ENCODE measurements around the gene KCNAB2. TPM values are rescaled to one million over a fixed set of nuclear protein-coding genes. Genes with fewer than 3 reads are reported as not detected.

KCNAB2 gene
- total RNA-seq, 1 donor from 2014 or later = 307 TPM

DNA sequence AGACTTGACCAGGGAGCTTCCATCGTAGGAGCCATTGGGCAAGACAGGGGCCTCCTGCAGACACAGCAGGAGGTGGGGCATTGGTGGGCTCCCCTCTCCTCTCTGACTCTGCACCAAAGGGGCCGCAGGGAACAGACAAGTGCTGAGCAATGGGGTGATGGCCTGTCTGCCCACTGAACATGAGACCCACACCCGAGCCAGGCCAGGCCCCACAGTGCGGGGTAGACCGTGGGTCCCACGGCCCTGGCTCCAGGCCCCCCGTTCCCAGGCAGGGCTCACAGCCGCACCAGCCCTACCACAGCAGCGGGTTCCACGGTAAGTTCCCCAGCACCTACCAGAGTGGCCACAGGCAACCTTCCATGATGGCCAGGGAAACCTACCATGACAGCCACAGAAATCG is 88.5 kb downstream of the KCNAB2 start:
- Mint-ChIP-seq H3K27ac (no peak overlapping the region), H3K4me3 (ENCODE audit: low read depth) (no peak overlapping the region), H3K27me3 (ENCODE audit: low read depth) (peaks cover 1% of the 10 kb centered on the region), H3K4me1 (ENCODE audit: low read depth) (no peaks in the 10 kb centered on the region), H3K9me3 (no peaks in the 10 kb centered on the region), H3K36me3 (ENCODE audit: low read depth) (no peaks in the 10 kb centered on the region)
- intact Hi-C loops (cut with micrococcal nuclease) = no loop called here
- DNase-seq (ENCODE audit: low spot score) = no peak

- H3K36me3 Mint-ChIP-seq (ENCODE audit: low read depth) = no peaks in the 10 kb centered on the region
- no peak for DNase-seq (ENCODE audit: low spot score)
Observed at GRCh38 chr1:6134741-6135510, 89.2 kb downstream of the KCNAB2 start.

GRCh38 chr1:6136516-6137220 is 91.0 kb downstream of the KCNAB2 start:
- no peaks in the 10 kb centered on the region for H3K9me3 Mint-ChIP-seq
- no peak overlapping the region for H3K27ac Mint-ChIP-seq
- peaks cover 1% of the 10 kb centered on the region for H3K27me3 Mint-ChIP-seq (ENCODE audit: low read depth)
- DNase-seq (ENCODE audit: low spot score) = no peak
- H3K36me3 Mint-ChIP-seq (ENCODE audit: low read depth) = no peaks in the 10 kb centered on the region
- H3K4me3 Mint-ChIP-seq (ENCODE audit: low read depth) = no peak overlapping the region
- no peaks in the 10 kb centered on the region for H3K4me1 Mint-ChIP-seq (ENCODE audit: low read depth)
- intact Hi-C loops (cut with micrococcal nuclease) = no loop called here

More at GRCh38 chr1:6134741-6135510, 89.2 kb downstream of the KCNAB2 start:
- H3K4me1 Mint-ChIP-seq (ENCODE audit: low read depth) = no peaks in the 10 kb centered on the region
- H3K9me3 Mint-ChIP-seq = no peaks in the 10 kb centered on the region
- H3K4me3 Mint-ChIP-seq (ENCODE audit: low read depth) = no peak overlapping the region
- peaks cover 1% of the 10 kb centered on the region for H3K27me3 Mint-ChIP-seq (ENCODE audit: low read depth)
- H3K27ac Mint-ChIP-seq = no peak overlapping the region
- intact Hi-C loops (cut with micrococcal nuclease) = no loop called here

DNA sequence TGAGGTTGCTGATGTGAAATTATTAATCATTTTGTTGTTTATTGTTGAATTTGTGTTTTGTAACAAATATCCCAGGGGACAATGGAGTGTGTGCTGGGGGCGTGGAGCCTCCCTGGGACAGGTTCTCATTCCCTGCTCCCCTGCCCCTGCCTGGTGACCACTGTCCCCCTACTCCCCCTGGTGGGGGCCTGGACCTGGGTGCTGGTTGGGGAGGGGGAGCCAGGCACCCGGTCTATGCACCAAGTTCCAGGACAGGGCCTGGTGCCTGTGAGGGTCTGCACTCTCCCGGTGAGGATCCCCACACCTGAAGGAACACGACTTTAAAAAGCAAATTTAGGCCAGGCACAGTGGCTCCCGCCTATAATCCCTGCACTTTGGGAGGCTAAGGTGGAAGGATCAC is 92.1 kb downstream of the KCNAB2 start:
- H3K27me3 Mint-ChIP-seq (ENCODE audit: low read depth) = no peaks in the 10 kb centered on the region
- no peaks in the 10 kb centered on the region for H3K36me3 Mint-ChIP-seq (ENCODE audit: low read depth)
- H3K27ac Mint-ChIP-seq = no peak overlapping the region
- no peaks in the 10 kb centered on the region for H3K9me3 Mint-ChIP-seq
- no peak for DNase-seq (ENCODE audit: low spot score)
- no peak overlapping the region for H3K4me3 Mint-ChIP-seq (ENCODE audit: low read depth)
- intact Hi-C loops (cut with micrococcal nuclease) = no loop called here
- no peaks in the 10 kb centered on the region for H3K4me1 Mint-ChIP-seq (ENCODE audit: low read depth)

DNA sequence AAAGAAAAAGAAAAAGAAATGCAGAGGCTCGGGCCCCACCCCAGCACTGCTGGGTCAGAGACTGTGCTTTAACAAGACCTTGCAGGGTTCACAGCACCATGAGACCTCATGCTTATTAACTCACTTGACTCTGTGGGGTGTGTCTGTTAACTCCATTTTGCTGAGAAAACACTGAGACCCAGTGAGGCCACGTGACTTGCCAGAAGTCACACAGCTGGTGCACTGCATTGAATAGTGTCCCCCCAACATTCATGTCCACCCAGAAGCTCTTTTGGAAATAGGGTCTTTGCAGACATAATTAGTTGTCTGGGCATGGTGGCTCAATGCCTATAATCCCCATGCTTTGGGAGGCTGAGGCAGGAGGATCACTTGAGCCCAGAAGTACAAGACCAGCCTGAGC is 94.7 kb downstream of the KCNAB2 start:
- intact Hi-C loops (cut with micrococcal nuclease) = no loop called here
- Mint-ChIP-seq H3K9me3 (no peaks in the 10 kb centered on the region), H3K4me1 (ENCODE audit: low read depth) (no peaks in the 10 kb centered on the region), H3K27ac (no peak overlapping the region), H3K36me3 (ENCODE audit: low read depth) (no peaks in the 10 kb centered on the region), H3K4me3 (ENCODE audit: low read depth) (no peak overlapping the region), H3K27me3 (ENCODE audit: low read depth) (no peaks in the 10 kb centered on the region)
- DNase-seq (ENCODE audit: low spot score) = no peak

- intact Hi-C loops (cut with micrococcal nuclease) = no loop called here
- Mint-ChIP-seq H3K9me3 (no peaks in the 10 kb centered on the region), H3K4me1 (ENCODE audit: low read depth) (no peaks in the 10 kb centered on the region), H3K27me3 (ENCODE audit: low read depth) (no peaks in the 10 kb centered on the region), H3K36me3 (ENCODE audit: low read depth) (no peaks in the 10 kb centered on the region), H3K4me3 (ENCODE audit: low read depth) (no peak overlapping the region), H3K27ac (no peak overlapping the region)
- DNase-seq (ENCODE audit: low spot score) = no peak
Observed at GRCh38 chr1:6141592-6141991, 95.9 kb downstream of the KCNAB2 start.

DNA sequence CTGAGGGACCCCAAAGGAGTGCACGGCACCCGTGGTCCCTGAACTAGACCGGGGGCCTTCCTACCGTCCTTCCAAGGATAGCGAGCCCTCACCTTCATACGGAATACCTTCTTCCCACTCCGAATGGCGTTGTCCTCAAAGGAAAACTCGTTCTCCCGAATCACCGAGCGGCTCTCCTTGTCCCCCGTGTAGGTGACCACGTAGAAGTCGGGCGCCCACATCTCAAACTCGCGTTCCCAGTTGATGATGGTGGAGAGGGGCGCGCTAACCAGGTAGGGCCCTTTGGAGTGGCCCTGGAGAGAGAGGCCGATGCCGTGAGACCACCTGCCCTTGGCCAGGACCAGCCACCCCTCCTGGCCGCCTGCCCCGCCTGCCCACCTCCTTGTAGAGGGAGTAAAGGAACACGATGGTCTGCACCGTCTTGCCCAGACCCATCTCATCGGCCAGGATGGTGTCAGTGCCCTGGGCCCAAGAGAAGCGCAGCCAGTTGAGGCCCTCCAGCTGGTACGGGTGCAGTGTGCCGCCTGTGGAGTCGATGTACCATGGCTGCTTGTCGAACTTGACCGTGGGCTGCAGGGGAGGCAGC is 96.4 kb downstream of the KCNAB2 start:
- H3K9me3 Mint-ChIP-seq = no peaks in the 10 kb centered on the region
- no peaks in the 10 kb centered on the region for H3K36me3 Mint-ChIP-seq (ENCODE audit: low read depth)
- no peak overlapping the region for H3K4me3 Mint-ChIP-seq (ENCODE audit: low read depth)
- intact Hi-C loops (cut with micrococcal nuclease) = no loop called here
- H3K4me1 Mint-ChIP-seq (ENCODE audit: low read depth) = no peaks in the 10 kb centered on the region
- no peaks in the 10 kb centered on the region for H3K27me3 Mint-ChIP-seq (ENCODE audit: low read depth)
- no peak overlapping the region for H3K27ac Mint-ChIP-seq
- no peak for DNase-seq (ENCODE audit: low spot score)

DNA sequence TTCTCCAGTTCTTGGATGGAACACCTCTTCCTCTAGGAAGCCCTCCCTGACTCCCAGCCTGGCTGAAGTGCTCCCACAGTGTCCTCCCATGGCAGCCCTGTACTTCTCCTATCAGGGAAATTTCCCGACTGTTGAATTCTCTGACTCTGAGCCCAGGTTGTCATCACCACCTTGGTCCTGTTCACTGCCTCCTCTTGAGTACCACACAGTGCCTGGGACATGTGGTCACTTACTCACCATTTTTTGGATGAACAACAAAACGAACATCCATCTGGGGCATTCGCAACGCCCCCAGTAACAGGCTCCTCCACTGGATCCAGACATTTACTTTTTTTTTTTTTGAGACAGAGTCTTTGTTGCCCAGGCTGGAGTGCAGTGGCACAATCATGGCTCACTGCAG is 97.0 kb downstream of the KCNAB2 start:
- Mint-ChIP-seq H3K9me3 (no peaks in the 10 kb centered on the region), H3K36me3 (ENCODE audit: low read depth) (no peaks in the 10 kb centered on the region), H3K27ac (no peak overlapping the region), H3K4me3 (ENCODE audit: low read depth) (no peak overlapping the region), H3K27me3 (ENCODE audit: low read depth) (no peaks in the 10 kb centered on the region), H3K4me1 (ENCODE audit: low read depth) (no peaks in the 10 kb centered on the region)
- DNase-seq (ENCODE audit: low spot score) = no peak
- intact Hi-C loops (cut with micrococcal nuclease) = no loop called here

DNA sequence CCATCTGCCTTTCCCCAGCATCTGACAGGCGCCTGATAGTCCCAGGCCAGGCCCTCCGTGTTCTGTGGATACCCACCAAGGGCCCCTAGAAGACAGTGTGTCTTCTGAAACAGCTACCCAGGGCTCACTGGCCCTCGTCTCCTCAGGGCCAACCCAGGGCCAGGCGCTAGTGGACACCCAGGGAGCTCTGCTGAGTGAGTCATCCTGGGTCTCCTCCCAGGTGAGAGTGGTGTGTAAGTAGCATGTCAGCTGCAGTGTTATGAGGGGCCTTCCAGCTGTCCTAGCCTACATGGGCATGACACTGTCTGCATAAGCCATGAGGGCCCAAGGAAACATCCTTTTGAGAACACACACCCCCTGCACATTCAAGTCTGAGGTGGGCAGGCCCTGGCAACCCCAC is 97.7 kb downstream of the KCNAB2 start:
- Mint-ChIP-seq H3K4me1 (ENCODE audit: low read depth) (peaks cover 2% of the 10 kb centered on the region), H3K9me3 (no peaks in the 10 kb centered on the region), H3K27me3 (ENCODE audit: low read depth) (peaks cover 2% of the 10 kb centered on the region), H3K36me3 (ENCODE audit: low read depth) (no peaks in the 10 kb centered on the region), H3K27ac (no peak overlapping the region), H3K4me3 (ENCODE audit: low read depth) (no peak overlapping the region)
- intact Hi-C loops (cut with micrococcal nuclease) = no loop called here
- no peak for DNase-seq (ENCODE audit: low spot score)

GRCh38 chr1:6144175-6144574 is 98.5 kb downstream of the KCNAB2 start:
- Mint-ChIP-seq H3K27ac (no peak overlapping the region), H3K27me3 (ENCODE audit: low read depth) (peaks cover 2% of the 10 kb centered on the region), H3K36me3 (ENCODE audit: low read depth) (no peaks in the 10 kb centered on the region), H3K9me3 (no peaks in the 10 kb centered on the region), H3K4me1 (ENCODE audit: low read depth) (peaks cover 3% of the 10 kb centered on the region), H3K4me3 (ENCODE audit: low read depth) (no peak overlapping the region)
- DNase-seq (ENCODE audit: low spot score) = no peak
- intact Hi-C loops (cut with micrococcal nuclease) = no loop called here

GRCh38 chr1:6144647-6145395 is 99.1 kb downstream of the KCNAB2 start:
- H3K27me3 Mint-ChIP-seq (ENCODE audit: low read depth) = peaks cover 2% of the 10 kb centered on the region
- no peak for DNase-seq (ENCODE audit: low spot score)
- H3K36me3 Mint-ChIP-seq (ENCODE audit: low read depth) = no peaks in the 10 kb centered on the region
- no peak overlapping the region for H3K4me3 Mint-ChIP-seq (ENCODE audit: low read depth)
- H3K9me3 Mint-ChIP-seq = no peaks in the 10 kb centered on the region
- H3K27ac Mint-ChIP-seq = no peak overlapping the region
- peaks cover 3% of the 10 kb centered on the region for H3K4me1 Mint-ChIP-seq (ENCODE audit: low read depth)
- intact Hi-C loops (cut with micrococcal nuclease) = loop anchor here (5.0 kb wide), 1 partner anchor 52 kb away; the partner anchor contains the start of gene RPL22

GRCh38 chr1:6145396-6145750 is 99.7 kb downstream of the KCNAB2 start:
- Mint-ChIP-seq H3K4me3 (ENCODE audit: low read depth) (no peak overlapping the region), H3K27me3 (ENCODE audit: low read depth) (peaks cover 2% of the 10 kb centered on the region), H3K36me3 (ENCODE audit: low read depth) (no peaks in the 10 kb centered on the region), H3K9me3 (no peaks in the 10 kb centered on the region), H3K4me1 (ENCODE audit: low read depth) (peaks cover 3% of the 10 kb centered on the region), H3K27ac (no peak overlapping the region)
- intact Hi-C loops (cut with micrococcal nuclease) = loop anchor here (5.0 kb wide), 1 partner anchor 52 kb away; the partner anchor contains the start of gene RPL22
- no peak for DNase-seq (ENCODE audit: low spot score)

Measured in activated T-helper 2 cell treated with anti-CD3 and anti-CD28 coated beads, Interferon-gamma antibody, Interleukin-2, Interleukin-4, amounts not matched to agents 10 μg/mL and 5 μg/mL and 100 μg/mL, durations not matched to agents 14 hours and 24 hours and 36 hours (primary cell).